Esophagus squamous epithelium (tissue), 5 donors: ENCODE results near the gene MFSD12. TPM values are rescaled to one million over a fixed set of nuclear protein-coding genes. Genes with fewer than 3 reads are reported as not detected.

Experiments used
- DNase-seq: peaks from one replicate; lab custom pipeline; 2025; lab: John Stamatoyannopoulos, UW
- H3K27ac ChIP-seq, 4 donors: fragments of 200-600 bp; sonication (generic); one replicate each; pipeline ENCODE4 v1.5.1; 2016 to 2019; ENCODE audit warnings: mild to moderate bottlenecking in 1 of 4
- H3K27me3 ChIP-seq, 4 donors: fragments of 200-600 bp; sonication (generic); 1 replicate in 3 of 4; 2 replicates in 1 of 4; pipeline versions ENCODE4 v1.5.1 to v1.6.0; 2017 to 2021; ENCODE audit warnings: antibody characterized with exemption in 1 of 4
- H3K36me3 ChIP-seq, 3 donors: fragments of 200-600 bp; sonication (generic); one replicate each; pipeline ENCODE4 v1.5.1; 2016 to 2019
- H3K4me1 ChIP-seq, 3 donors: fragments of 200-600 bp; sonication (generic); one replicate each; pipeline ENCODE4 v1.5.1; 2017 to 2019
- H3K4me3 ChIP-seq, 4 donors: fragments of 200-600 bp; sonication (generic); 1 replicate in 3 of 4; 2 replicates in 1 of 4; pipeline ENCODE4 v1.5.1; 2016 to 2019; ENCODE audit warnings: mild to moderate bottlenecking in 2 of 4, moderate library complexity in 1 of 4
- H3K9me3 ChIP-seq, 3 donors: fragments of 200-600 bp; sonication (generic); one replicate each; pipeline ENCODE4 v1.5.1; 2016 to 2019
- CTCF ChIP-seq, 6 experiments: fragments of 450-650 bp in 4 of 6; fragments of 200-600 bp in 2 of 6; sonication (generic) in 2 of 6; IDR thresholded peaks; one replicate each; pipeline ENCODE4 v1.5.1; 2016 to 2019; ENCODE audit warnings: antibody characterized with exemption in 6 of 6, mild to moderate bottlenecking in 4 of 6, moderate library complexity in 4 of 6
- POLR2A ChIP-seq, 4 donors: fragments of 450-650 bp; IDR thresholded peaks; one replicate each; pipeline ENCODE4 v1.6.1; 2017; ENCODE audit warnings: antibody characterized with exemption in 4 of 4, mild to moderate bottlenecking in 4 of 4, moderate library complexity in 3 of 4
- WGBS, 2 donors: methylation state at CpG; one replicate each; pipeline ENCODE4 v1.1.5; 2018; 5-methylcytosine and 5-hydroxymethylcytosine counted together
- intact Hi-C: fragments of 100-400 bp; cut with DNase I; formaldehyde crosslinking; loops from one replicate; pipeline ENCODE4 v1.15.0; 2022
- total RNA-seq, 4 donors: library from RNA; depleted of rRNA; stranded (reverse); fragments of >200 nt; gene quantifications; one replicate each; pipeline ENCODE4 v1.1.0, GENCODE V29; 2016
- donor health status: DM: yes; HTN: yes; CAD: no.

MFSD12 gene
- total RNA-seq, 4 donors from 2014 or later: 22.5 to 50.4 (median 37.3) TPM

GRCh38 chr19:3515891-3516422 lies 41.4 kb downstream of the MFSD12 start:
- Histone ChIP-seq H3K27ac (peak overlapping the region in 1 of 4 donors; percentile 11), H3K4me3 (no peak overlapping the region), H3K4me1 (peaks cover 7 to 96% (median 20%) of the 10 kb centered on the region in 3 donors), H3K36me3 (peaks cover 0 to 57% (median 0%) of the 10 kb centered on the region in 3 donors), H3K27me3 (no peaks in the 10 kb centered on the region), H3K9me3 (no peaks in the 10 kb centered on the region)
- no peak for DNase-seq
- no peak for TF ChIP-seq CTCF (IDR thresholded peaks at IDR 0.05)
- no peak for TF ChIP-seq POLR2A (IDR thresholded peaks at IDR 0.05)
- intact Hi-C loops: no loop called here
- 62% methylated on average over 7 to 8 of the region's 15 CpGs for WGBS, 2 donors

GRCh38 chr19:3514930-3515329 lies 42.5 kb downstream of the MFSD12 start:
- DNase-seq: no peak
- peaks cover 0 to 96% (median 14%) of the 10 kb centered on the region in 3 donors for H3K4me1 ChIP-seq
- no peak overlapping the region for H3K27ac ChIP-seq
- no peaks in the 10 kb centered on the region for H3K27me3 ChIP-seq
- no peak overlapping the region for H3K4me3 ChIP-seq
- no peaks in the 10 kb centered on the region for H3K9me3 ChIP-seq
- TF ChIP-seq POLR2A (IDR thresholded peaks at IDR 0.05) (no peak), CTCF (IDR thresholded peaks at IDR 0.05) (no peak)
- peaks cover 0 to 60% (median 0%) of the 10 kb centered on the region in 3 donors for H3K36me3 ChIP-seq
- 79 to 80% methylated on average over 6 to 7 of the region's 12 CpGs for WGBS, 2 donors
- intact Hi-C loops: no loop called here

GRCh38 chr19:3513229-3514140 lies 43.9 kb downstream of the MFSD12 start:
- Histone ChIP-seq H3K27me3 (no peaks in the 10 kb centered on the region), H3K9me3 (no peaks in the 10 kb centered on the region), H3K36me3 (peaks cover 0 to 60% (median 0%) of the 10 kb centered on the region in 3 donors), H3K4me3 (no peak overlapping the region), H3K4me1 (peaks cover 0 to 96% (median 17%) of the 10 kb centered on the region in 3 donors), H3K27ac (no peak overlapping the region)
- DNase-seq: no peak
- TF ChIP-seq POLR2A (IDR thresholded peaks at IDR 0.05): no peak
- TF ChIP-seq CTCF (IDR thresholded peaks at IDR 0.05): no peak
- WGBS, 2 donors: 41 to 88% methylated on average over 3 to 14 of the region's 23 CpGs
- intact Hi-C loops: no loop called here

GRCh38 chr19:3512562-3513228 lies 44.7 kb downstream of the MFSD12 start:
- Histone ChIP-seq H3K9me3 (no peaks in the 10 kb centered on the region), H3K4me3 (no peak overlapping the region), H3K4me1 (peaks cover 3 to 96% (median 23%) of the 10 kb centered on the region in 3 donors), H3K36me3 (peaks cover 0 to 56% (median 0%) of the 10 kb centered on the region in 3 donors), H3K27me3 (no peaks in the 10 kb centered on the region), H3K27ac (no peak overlapping the region)
- DNase-seq: no peak
- no peak for TF ChIP-seq CTCF (IDR thresholded peaks at IDR 0.05)
- TF ChIP-seq POLR2A (IDR thresholded peaks at IDR 0.05): no peak
- intact Hi-C loops: no loop called here
- WGBS, 2 donors: 79% methylated on average over 8 of the region's 17 CpGs; no CpG with 5 or more reads in 1 of the 2 donors
